GM23338 (cell line): Measurements from ENCODE around the gene APOL6. TPM values are rescaled to one million over a fixed set of nuclear protein-coding genes. Genes with fewer than 3 reads are reported as not detected.

Experiments used
- ATAC-seq: fragments of 200-7000 bp; cut with Tn5 transposase; 3 replicates; pipeline ENCODE4 v1.9.1; 2020
- DNase-seq: peaks from one replicate; pipeline ENCODE4 v3.0.0-alpha.2; 2015; ENCODE audit warnings: low spot score
- H2AFZ ChIP-seq: fragments of 200-600 bp; sonication (generic); 2 replicates; pipeline ENCODE4 v1.8.0; 2016; ENCODE audit warnings: antibody characterized with exemption, mild to moderate bottlenecking, moderate library complexity
- H3F3A ChIP-seq: fragments of 200-600 bp; sonication (generic); replicated peaks from 2 replicates; pipeline ENCODE4 v1.8.0; 2017; ENCODE audit warnings: antibody characterized with exemption, mixed run types, low read depth
- H3K27ac ChIP-seq: fragments of 200-600 bp; sonication (generic); 2 replicates; pipeline ENCODE4 v1.6.1; 2016; ENCODE audit warnings: low read depth
- H3K27me3 ChIP-seq: fragments of 200-600 bp; sonication (generic); 2 replicates; pipeline ENCODE4 v1.8.0; 2016; ENCODE audit warnings: mild to moderate bottlenecking, mixed run types, moderate library complexity; ENCODE audit not compliant: insufficient read depth
- H3K36me3 ChIP-seq: fragments of 200-600 bp; sonication (generic); 2 replicates; pipeline ENCODE4 v1.8.0; 2016; ENCODE audit warnings: mild to moderate bottlenecking; ENCODE audit not compliant: insufficient read depth
- H3K4me1 ChIP-seq: fragments of 200-600 bp; sonication (generic); 2 replicates; pipeline ENCODE4 v1.8.0; 2016; ENCODE audit warnings: mild to moderate bottlenecking, moderate library complexity; ENCODE audit not compliant: insufficient read depth
- H3K4me2 ChIP-seq: fragments of 200-600 bp; sonication (generic); 2 replicates; pipeline ENCODE4 v1.7.1; 2017; ENCODE audit warnings: mixed run types
- H3K4me3 ChIP-seq: fragments of 200-600 bp; sonication (generic); 2 replicates; pipeline ENCODE4 v1.6.1; 2016; ENCODE audit warnings: mixed run types
- H3K79me2 ChIP-seq: fragments of 200-600 bp; sonication (generic); replicated peaks from 2 replicates; pipeline ENCODE4 v1.8.0; 2017; ENCODE audit warnings: mild to moderate bottlenecking; ENCODE audit not compliant: insufficient read depth
- H3K9me2 ChIP-seq: fragments of 200-600 bp; sonication (generic); 2 replicates; pipeline ENCODE4 v1.8.0; 2017; ENCODE audit not compliant: insufficient read depth
- H4K20me1 ChIP-seq: fragments of 200-600 bp; sonication (generic); replicated peaks from 2 replicates; pipeline ENCODE4 v1.8.0; 2017; ENCODE audit warnings: mild to moderate bottlenecking; ENCODE audit not compliant: insufficient read depth
- H3K27ac Mint-ChIP-seq: 2 replicates; pipeline ENCODE4 v1.8.0; 2020; ENCODE audit warnings: inconsistent platforms, mild to moderate bottlenecking, moderate library complexity, mixed read lengths
- H3K27me3 Mint-ChIP-seq: 3 replicates; pipeline ENCODE4 v1.8.0; 2022; ENCODE audit warnings: low read depth, mild to moderate bottlenecking, moderate library complexity, mixed read lengths, inconsistent platforms; ENCODE audit not compliant: insufficient read depth, poor library complexity
- H3K36me3 Mint-ChIP-seq: 3 replicates; pipeline ENCODE4 v1.8.0; 2021; ENCODE audit warnings: low read depth, mild to moderate bottlenecking, inconsistent platforms, moderate library complexity, mixed read lengths
- H3K4me1 Mint-ChIP-seq: 3 replicates; pipeline ENCODE4 v1.8.0; 2020; ENCODE audit warnings: mild to moderate bottlenecking, inconsistent platforms, mixed read lengths
- H3K4me3 Mint-ChIP-seq: 3 replicates; pipeline ENCODE4 v1.8.0; 2021; ENCODE audit warnings: moderate library complexity, mild to moderate bottlenecking, inconsistent platforms, mixed read lengths
- H3K9me3 Mint-ChIP-seq: 3 replicates; pipeline ENCODE4 v1.8.0; 2020; ENCODE audit warnings: moderate library complexity, mild to moderate bottlenecking, inconsistent platforms, mixed read lengths
- CREB1 ChIP-seq: fragments of 250-450 bp; sonication (Bioruptor Pico); IDR thresholded peaks from 2 replicates; pipeline ENCODE4 v1.5.0; 2020; ENCODE audit warnings: low read depth, mild to moderate bottlenecking, moderate library complexity
- CTCF ChIP-seq, 2 experiments: fragments of 200-600 bp in 1 of 2; sonication (generic) in 1 of 2; conservative IDR thresholded peaks; 2 replicates each; pipeline versions ENCODE4 v1.5.1 to v1.6.1; 2016 to 2017; ENCODE audit warnings: antibody characterized with exemption in 2 of 2, low read depth in 2 of 2, mild to moderate bottlenecking in 2 of 2, moderate library complexity in 1 of 2
- ETS1 ChIP-seq: IDR thresholded peaks from 2 replicates; pipeline ENCODE4 v1.6.1; 2016; ENCODE audit warnings: antibody characterized with exemption
- EZH2 ChIP-seq: fragments of 200-600 bp; sonication (generic); IDR thresholded peaks from one replicate; pipeline ENCODE4 v1.8.0; 2017; ENCODE audit warnings: antibody characterized with exemption, mild to moderate bottlenecking, low read depth; ENCODE audit not compliant: unreplicated experiment
- EZH2phosphoT487 ChIP-seq: fragments of 200-600 bp; sonication (generic); IDR thresholded peaks from one replicate; pipeline ENCODE4 v1.8.1; 2018; ENCODE audit warnings: antibody characterized with exemption; ENCODE audit not compliant: unreplicated experiment
- JUNB ChIP-seq: IDR thresholded peaks from one replicate; pipeline ENCODE4 v1.6.1; 2016; ENCODE audit warnings: antibody characterized with exemption; ENCODE audit not compliant: unreplicated experiment
- NANOG ChIP-seq: IDR thresholded peaks from 2 replicates; pipeline ENCODE4 v1.6.1; 2016; ENCODE audit warnings: antibody characterized with exemption, borderline replicate concordance
- POLR2AphosphoS5 ChIP-seq: IDR thresholded peaks from 2 replicates; pipeline ENCODE4 v1.6.1; 2016; ENCODE audit warnings: antibody characterized with exemption, low read depth
- STAT1 ChIP-seq: IDR thresholded peaks from one replicate; pipeline ENCODE4 v1.6.1; 2016; ENCODE audit warnings: antibody characterized with exemption; ENCODE audit not compliant: unreplicated experiment
- ZNF114 ChIP-seq: fragments of 250-450 bp; sonication (Bioruptor Pico); IDR thresholded peaks from 2 replicates; pipeline ENCODE4 v1.5.0; 2020; ENCODE audit warnings: mild to moderate bottlenecking, moderate library complexity
- ZNF331 ChIP-seq: fragments of 250-450 bp; sonication (Bioruptor Pico); IDR thresholded peaks from 2 replicates; pipeline ENCODE4 v1.5.0; 2020; ENCODE audit warnings: low read depth, mild to moderate bottlenecking, moderate library complexity
- polyA plus RNA-seq: library from polyadenylated mRNA; unstranded; fragments of >200 nt; fragmentation: Nextera tagmentation; extraction: Ambion mirVana; gene quantifications from 2 replicates; pipeline ENCODE4 v1.2.1, GENCODE V29; 2016
- total RNA-seq: library from RNA; depleted of rRNA; stranded (reverse); fragments of >200 nt; shearing (Covaris generic); gene quantifications from 2 replicates; pipeline ENCODE4 v1.2.3, GENCODE V29; 2014
- TF ChIP-seq, protein P1 (sequence below): IDR thresholded peaks from one replicate; pipeline ENCODE4 v1.6.1; 2018; ENCODE audit warnings: antibody characterized with exemption; ENCODE audit not compliant: unreplicated experiment
- TF ChIP-seq, protein P2 (sequence below): fragments of 250-450 bp; sonication (Bioruptor Pico); IDR thresholded peaks from 2 replicates; pipeline ENCODE4 v1.5.0; 2020; ENCODE audit warnings: mild to moderate bottlenecking, moderate library complexity

Gene APOL6
- total and polyA plus RNA-seq, 2 experiments from 2014 or later = 0.10 to 0.14 TPM

- H3K79me2 ChIP-seq = no peaks in the 10 kb centered on the region
Measured at GRCh38 chr22:35642305-35642741, 5.9 kb upstream of the APOL6 start.

More at GRCh38 chr22:35642305-35642741, 5.9 kb upstream of the APOL6 start:
- H3K36me3 ChIP-seq = no peaks in the 10 kb centered on the region
- H3K4me3 ChIP-seq = no peak overlapping the region
- TF ChIP-seq ETS1 (no peak), NANOG (no peak), ZNF114 (CRISPR knock-in tag) (no peak), STAT1 (no peak), ZNF331 (CRISPR knock-in tag) (no peak), CREB1 (CRISPR knock-in tag) (no peak), JUNB (no peak), EZH2 (no peak), POLR2AphosphoS5 (no peak), EZH2phosphoT487 (no peak), CTCF (conservative IDR thresholded peaks at IDR 0.05; ENCODE audit: low read depth in 2 of 2) (no peak)
- TF ChIP-seq, protein P1, sequence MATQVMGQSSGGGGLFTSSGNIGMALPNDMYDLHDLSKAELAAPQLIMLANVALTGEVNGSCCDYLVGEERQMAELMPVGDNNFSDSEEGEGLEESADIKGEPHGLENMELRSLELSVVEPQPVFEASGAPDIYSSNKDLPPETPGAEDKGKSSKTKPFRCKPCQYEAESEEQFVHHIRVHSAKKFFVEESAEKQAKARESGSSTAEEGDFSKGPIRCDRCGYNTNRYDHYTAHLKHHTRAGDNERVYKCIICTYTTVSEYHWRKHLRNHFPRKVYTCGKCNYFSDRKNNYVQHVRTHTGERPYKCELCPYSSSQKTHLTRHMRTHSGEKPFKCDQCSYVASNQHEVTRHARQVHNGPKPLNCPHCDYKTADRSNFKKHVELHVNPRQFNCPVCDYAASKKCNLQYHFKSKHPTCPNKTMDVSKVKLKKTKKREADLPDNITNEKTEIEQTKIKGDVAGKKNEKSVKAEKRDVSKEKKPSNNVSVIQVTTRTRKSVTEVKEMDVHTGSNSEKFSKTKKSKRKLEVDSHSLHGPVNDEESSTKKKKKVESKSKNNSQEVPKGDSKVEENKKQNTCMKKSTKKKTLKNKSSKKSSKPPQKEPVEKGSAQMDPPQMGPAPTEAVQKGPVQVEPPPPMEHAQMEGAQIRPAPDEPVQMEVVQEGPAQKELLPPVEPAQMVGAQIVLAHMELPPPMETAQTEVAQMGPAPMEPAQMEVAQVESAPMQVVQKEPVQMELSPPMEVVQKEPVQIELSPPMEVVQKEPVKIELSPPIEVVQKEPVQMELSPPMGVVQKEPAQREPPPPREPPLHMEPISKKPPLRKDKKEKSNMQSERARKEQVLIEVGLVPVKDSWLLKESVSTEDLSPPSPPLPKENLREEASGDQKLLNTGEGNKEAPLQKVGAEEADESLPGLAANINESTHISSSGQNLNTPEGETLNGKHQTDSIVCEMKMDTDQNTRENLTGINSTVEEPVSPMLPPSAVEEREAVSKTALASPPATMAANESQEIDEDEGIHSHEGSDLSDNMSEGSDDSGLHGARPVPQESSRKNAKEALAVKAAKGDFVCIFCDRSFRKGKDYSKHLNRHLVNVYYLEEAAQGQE = no peak
- TF ChIP-seq, protein P2, sequence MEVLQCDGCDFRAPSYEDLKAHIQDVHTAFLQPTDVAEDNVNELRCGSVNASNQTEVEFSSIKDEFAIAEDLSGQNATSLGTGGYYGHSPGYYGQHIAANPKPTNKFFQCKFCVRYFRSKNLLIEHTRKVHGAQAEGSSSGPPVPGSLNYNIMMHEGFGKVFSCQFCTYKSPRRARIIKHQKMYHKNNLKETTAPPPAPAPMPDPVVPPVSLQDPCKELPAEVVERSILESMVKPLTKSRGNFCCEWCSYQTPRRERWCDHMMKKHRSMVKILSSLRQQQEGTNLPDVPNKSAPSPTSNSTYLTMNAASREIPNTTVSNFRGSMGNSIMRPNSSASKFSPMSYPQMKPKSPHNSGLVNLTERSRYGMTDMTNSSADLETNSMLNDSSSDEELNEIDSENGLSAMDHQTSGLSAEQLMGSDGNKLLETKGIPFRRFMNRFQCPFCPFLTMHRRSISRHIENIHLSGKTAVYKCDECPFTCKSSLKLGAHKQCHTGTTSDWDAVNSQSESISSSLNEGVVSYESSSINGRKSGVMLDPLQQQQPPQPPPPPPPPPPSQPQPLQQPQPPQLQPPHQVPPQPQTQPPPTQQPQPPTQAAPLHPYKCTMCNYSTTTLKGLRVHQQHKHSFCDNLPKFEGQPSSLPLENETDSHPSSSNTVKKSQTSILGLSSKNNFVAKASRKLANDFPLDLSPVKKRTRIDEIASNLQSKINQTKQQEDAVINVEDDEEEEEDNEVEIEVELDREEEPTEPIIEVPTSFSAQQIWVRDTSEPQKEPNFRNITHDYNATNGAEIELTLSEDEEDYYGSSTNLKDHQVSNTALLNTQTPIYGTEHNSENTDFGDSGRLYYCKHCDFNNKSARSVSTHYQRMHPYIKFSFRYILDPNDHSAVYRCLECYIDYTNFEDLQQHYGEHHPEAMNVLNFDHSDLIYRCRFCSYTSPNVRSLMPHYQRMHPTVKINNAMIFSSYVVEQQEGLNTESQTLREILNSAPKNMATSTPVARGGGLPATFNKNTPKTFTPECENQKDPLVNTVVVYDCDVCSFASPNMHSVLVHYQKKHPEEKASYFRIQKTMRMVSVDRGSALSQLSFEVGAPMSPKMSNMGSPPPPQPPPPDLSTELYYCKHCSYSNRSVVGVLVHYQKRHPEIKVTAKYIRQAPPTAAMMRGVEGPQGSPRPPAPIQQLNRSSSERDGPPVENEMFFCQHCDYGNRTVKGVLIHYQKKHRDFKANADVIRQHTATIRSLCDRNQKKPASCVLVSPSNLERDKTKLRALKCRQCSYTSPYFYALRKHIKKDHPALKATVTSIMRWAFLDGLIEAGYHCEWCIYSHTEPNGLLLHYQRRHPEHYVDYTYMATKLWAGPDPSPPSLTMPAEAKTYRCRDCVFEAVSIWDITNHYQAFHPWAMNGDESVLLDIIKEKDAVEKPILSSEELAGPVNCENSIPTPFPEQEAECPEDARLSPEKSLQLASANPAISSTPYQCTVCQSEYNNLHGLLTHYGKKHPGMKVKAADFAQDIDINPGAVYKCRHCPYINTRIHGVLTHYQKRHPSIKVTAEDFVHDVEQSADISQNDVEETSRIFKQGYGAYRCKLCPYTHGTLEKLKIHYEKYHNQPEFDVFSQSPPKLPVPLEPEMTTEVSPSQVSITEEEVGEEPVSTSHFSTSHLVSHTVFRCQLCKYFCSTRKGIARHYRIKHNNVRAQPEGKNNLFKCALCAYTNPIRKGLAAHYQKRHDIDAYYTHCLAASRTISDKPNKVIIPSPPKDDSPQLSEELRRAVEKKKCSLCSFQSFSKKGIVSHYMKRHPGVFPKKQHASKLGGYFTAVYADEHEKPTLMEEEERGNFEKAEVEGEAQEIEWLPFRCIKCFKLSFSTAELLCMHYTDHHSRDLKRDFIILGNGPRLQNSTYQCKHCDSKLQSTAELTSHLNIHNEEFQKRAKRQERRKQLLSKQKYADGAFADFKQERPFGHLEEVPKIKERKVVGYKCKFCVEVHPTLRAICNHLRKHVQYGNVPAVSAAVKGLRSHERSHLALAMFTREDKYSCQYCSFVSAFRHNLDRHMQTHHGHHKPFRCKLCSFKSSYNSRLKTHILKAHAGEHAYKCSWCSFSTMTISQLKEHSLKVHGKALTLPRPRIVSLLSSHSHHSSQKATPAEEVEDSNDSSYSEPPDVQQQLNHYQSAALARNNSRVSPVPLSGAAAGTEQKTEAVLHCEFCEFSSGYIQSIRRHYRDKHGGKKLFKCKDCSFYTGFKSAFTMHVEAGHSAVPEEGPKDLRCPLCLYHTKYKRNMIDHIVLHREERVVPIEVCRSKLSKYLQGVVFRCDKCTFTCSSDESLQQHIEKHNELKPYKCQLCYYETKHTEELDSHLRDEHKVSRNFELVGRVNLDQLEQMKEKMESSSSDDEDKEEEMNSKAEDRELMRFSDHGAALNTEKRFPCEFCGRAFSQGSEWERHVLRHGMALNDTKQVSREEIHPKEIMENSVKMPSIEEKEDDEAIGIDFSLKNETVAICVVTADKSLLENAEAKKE (CRISPR knock-in tag) = no peak
- H3K4me1 ChIP-seq = no peaks in the 10 kb centered on the region; the same call in 1 of the 2 replicates
- H4K20me1 ChIP-seq = no peaks in the 10 kb centered on the region
- no peak for ATAC-seq
- Mint-ChIP-seq H3K27me3 (peaks cover 6% of the 10 kb centered on the region), H3K4me3 (no peak overlapping the region), H3K4me1 (peaks cover 21% of the 10 kb centered on the region), H3K36me3 (no peaks in the 10 kb centered on the region), H3K9me3 (no peaks in the 10 kb centered on the region; the same call in 2 of the 3 replicates), H3K27ac (no peak overlapping the region)
- H2AFZ ChIP-seq = no peak overlapping the region
- DNase-seq = no peak
- H3K27me3 ChIP-seq = no peaks in the 10 kb centered on the region
- peaks cover 3% of the 10 kb centered on the region; the same call in 1 of the 2 replicates for H3K9me2 ChIP-seq
- H3K4me2 ChIP-seq = no peak overlapping the region
- no peaks in the 10 kb centered on the region for H3F3A ChIP-seq
- no peak overlapping the region for H3K27ac ChIP-seq
